ENCODE data around the gene UNC5CL. TPM values are rescaled to one million over a fixed set of nuclear protein-coding genes. Genes with fewer than 3 reads are reported as not detected.

The UNC5CL gene
- total RNA-seq, 1 experiment from 2014 or later = 10.6 TPM

DNA sequence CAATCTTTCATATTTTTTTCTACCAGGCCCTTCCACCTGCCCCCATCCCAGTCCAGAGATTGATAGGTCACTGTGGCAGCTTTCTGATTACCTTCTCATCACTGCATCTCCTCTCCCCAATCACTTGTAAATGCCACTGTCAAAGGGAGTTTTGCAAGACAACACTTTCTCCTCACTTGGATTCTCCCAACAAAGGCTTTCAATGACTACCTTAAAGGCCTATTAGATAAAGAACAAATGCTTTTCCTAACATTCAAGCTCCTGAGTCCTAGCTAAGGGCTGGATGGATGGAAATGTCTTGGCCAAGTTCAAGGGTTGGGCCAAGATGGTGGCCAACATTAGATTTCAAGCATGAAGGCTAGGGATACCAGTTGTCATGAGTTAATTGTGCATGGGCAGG is 55.3 kb downstream of the UNC5CL start:
- peaks cover 33% of the 10 kb centered on the region for H3K27me3 Mint-ChIP-seq (ENCODE audit: unreplicated experiment)
- BruUV-seq (replicated peaks) = no TSS peak

DNA sequence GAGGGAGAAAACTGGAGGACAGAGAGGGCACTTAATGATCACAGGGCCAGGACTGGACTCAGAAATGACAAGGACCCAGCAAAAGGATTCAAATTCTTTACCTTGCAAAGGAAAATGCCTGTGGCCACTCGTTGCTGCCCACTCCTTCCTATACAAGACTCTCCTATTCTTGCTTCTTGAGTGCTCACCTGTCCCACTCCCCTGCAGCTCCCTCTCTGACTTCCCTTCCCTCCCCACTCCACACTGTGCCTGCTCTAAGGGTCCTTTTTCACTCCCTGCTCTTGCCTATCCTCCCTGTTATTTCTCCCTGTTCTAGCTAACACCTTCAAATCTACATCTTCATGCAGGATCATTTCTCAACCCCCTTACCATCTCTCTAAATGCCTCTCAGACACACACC is 56.1 kb downstream of the UNC5CL start:
- CTCF ChIA-PET = interaction anchor here (0.8 kb wide), 1 partner anchor 9 kb away, joined by 3 read pairs; no protein-coding TSS in a partner anchor
- H3K4me3 Mint-ChIP-seq (ENCODE audit: low read depth, unreplicated experiment) = no peak overlapping the region
- DNase-seq = no peak
- intact Hi-C loops (cut with micrococcal nuclease; ENCODE audit: unreplicated experiment) = no loop called here
- H3K36me3 Mint-ChIP-seq (ENCODE audit: insufficient read depth, unreplicated experiment) = no peaks in the 10 kb centered on the region
- peaks cover 41% of the 10 kb centered on the region for H3K27me3 Mint-ChIP-seq (ENCODE audit: unreplicated experiment)
- no peaks in the 10 kb centered on the region for H3K9me3 Mint-ChIP-seq (ENCODE audit: low read depth, unreplicated experiment)
- no TSS peak for BruUV-seq (replicated peaks)
- peaks cover 9% of the 10 kb centered on the region for H3K4me1 Mint-ChIP-seq (ENCODE audit: low read depth, unreplicated experiment)
- no peak overlapping the region for H3K27ac Mint-ChIP-seq (ENCODE audit: unreplicated experiment)
- TF ChIP-seq, protein P1, sequence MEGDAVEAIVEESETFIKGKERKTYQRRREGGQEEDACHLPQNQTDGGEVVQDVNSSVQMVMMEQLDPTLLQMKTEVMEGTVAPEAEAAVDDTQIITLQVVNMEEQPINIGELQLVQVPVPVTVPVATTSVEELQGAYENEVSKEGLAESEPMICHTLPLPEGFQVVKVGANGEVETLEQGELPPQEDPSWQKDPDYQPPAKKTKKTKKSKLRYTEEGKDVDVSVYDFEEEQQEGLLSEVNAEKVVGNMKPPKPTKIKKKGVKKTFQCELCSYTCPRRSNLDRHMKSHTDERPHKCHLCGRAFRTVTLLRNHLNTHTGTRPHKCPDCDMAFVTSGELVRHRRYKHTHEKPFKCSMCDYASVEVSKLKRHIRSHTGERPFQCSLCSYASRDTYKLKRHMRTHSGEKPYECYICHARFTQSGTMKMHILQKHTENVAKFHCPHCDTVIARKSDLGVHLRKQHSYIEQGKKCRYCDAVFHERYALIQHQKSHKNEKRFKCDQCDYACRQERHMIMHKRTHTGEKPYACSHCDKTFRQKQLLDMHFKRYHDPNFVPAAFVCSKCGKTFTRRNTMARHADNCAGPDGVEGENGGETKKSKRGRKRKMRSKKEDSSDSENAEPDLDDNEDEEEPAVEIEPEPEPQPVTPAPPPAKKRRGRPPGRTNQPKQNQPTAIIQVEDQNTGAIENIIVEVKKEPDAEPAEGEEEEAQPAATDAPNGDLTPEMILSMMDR (IDR thresholded peaks at IDR 0.05; ENCODE audit: unreplicated experiment) = no peak

More for the DNA sequence above, 55.3 kb downstream of the UNC5CL start:
- DNase-seq = no peak
- peaks cover 9% of the 10 kb centered on the region for H3K4me1 Mint-ChIP-seq (ENCODE audit: low read depth, unreplicated experiment)
- no peak overlapping the region for H3K4me3 Mint-ChIP-seq (ENCODE audit: low read depth, unreplicated experiment)
- intact Hi-C loops (cut with micrococcal nuclease; ENCODE audit: unreplicated experiment) = no loop called here
- no peak overlapping the region for H3K27ac Mint-ChIP-seq (ENCODE audit: unreplicated experiment)
- no peaks in the 10 kb centered on the region for H3K9me3 Mint-ChIP-seq (ENCODE audit: low read depth, unreplicated experiment)
- TF ChIP-seq, protein P1 (IDR thresholded peaks at IDR 0.05; ENCODE audit: unreplicated experiment) = no peak
- CTCF ChIA-PET = no interaction called here
- no peaks in the 10 kb centered on the region for H3K36me3 Mint-ChIP-seq (ENCODE audit: insufficient read depth, unreplicated experiment)

DNA sequence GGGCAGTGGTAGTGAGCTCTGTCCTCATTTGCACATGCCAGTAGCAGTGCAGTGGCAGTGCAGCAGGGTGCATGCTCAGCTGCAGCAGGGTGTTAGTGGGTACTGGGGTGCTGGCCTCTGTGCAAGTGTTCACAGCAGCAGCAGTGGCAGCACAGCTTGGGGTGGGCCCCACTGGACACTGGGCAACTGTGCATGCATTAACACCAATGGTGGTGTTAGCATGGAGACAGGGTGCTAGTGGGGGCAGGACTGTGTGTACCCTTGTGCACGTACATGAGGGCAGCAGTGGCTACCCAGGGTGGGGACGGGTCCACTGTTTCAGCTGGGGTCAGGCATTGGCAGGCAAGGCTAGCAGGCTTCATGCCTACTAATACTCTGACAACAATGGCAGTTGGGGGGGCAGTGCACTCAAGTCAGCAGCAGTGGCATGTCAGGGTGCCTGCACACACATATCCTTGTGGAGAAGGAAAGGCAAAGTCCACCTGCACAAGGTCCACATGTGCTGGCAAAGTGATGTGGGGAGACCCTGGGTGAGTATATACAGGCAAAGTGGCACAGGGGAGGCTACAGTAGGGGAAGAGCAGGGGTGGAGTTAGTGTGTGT is 60.2 kb downstream of the UNC5CL start:
- intact Hi-C loops (cut with micrococcal nuclease; ENCODE audit: unreplicated experiment) = no loop called here

DNA sequence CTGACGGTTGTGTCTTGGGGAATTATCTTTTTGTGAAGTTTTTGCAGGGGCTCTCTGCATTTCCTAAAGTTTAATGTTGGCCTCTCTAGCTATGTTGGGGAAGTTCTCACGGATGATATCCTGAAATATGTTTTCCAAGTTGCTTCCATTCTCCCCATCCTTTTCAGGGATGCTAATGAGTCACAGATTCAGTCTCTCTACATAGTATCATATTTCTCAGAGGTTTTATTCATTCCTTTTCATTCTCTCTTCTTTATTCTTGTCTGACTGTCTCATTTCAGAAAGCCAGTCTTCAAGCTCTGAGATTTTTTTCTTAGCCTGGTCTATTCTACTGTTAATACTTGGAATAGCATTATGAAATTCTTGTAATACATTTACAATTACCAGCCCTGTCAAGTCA is 61.3 kb downstream of the UNC5CL start:
- Mint-ChIP-seq H3K4me3 (ENCODE audit: low read depth, unreplicated experiment) (no peak overlapping the region), H3K27me3 (ENCODE audit: unreplicated experiment) (peaks cover 79% of the 10 kb centered on the region), H3K9me3 (ENCODE audit: low read depth, unreplicated experiment) (no peaks in the 10 kb centered on the region), H3K27ac (ENCODE audit: unreplicated experiment) (no peak overlapping the region), H3K4me1 (ENCODE audit: low read depth, unreplicated experiment) (no peaks in the 10 kb centered on the region), H3K36me3 (ENCODE audit: insufficient read depth, unreplicated experiment) (no peaks in the 10 kb centered on the region)
- BruUV-seq (replicated peaks) = no TSS peak
- TF ChIP-seq, protein P1 (IDR thresholded peaks at IDR 0.05; ENCODE audit: unreplicated experiment) = no peak
- intact Hi-C loops (cut with micrococcal nuclease; ENCODE audit: unreplicated experiment) = no loop called here
- no peak for DNase-seq
- CTCF ChIA-PET = interaction anchor here (0.5 kb wide), 1 partner anchor 471 kb away, joined by 3 read pairs; no protein-coding TSS in a partner anchor

More for the DNA sequence above, 60.2 kb downstream of the UNC5CL start:
- Mint-ChIP-seq H3K27ac (ENCODE audit: unreplicated experiment) (no peak overlapping the region), H3K9me3 (ENCODE audit: low read depth, unreplicated experiment) (no peaks in the 10 kb centered on the region), H3K4me3 (ENCODE audit: low read depth, unreplicated experiment) (no peak overlapping the region), H3K36me3 (ENCODE audit: insufficient read depth, unreplicated experiment) (no peaks in the 10 kb centered on the region), H3K4me1 (ENCODE audit: low read depth, unreplicated experiment) (no peaks in the 10 kb centered on the region), H3K27me3 (ENCODE audit: unreplicated experiment) (peaks cover 76% of the 10 kb centered on the region)
- BruUV-seq (replicated peaks) = no TSS peak
- DNase-seq = no peak
- TF ChIP-seq, protein P1 (IDR thresholded peaks at IDR 0.05; ENCODE audit: unreplicated experiment) = no peak
- CTCF ChIA-PET = no interaction called here
